H9 (cell line): ENCODE data around the gene ZNF555. TPM values are rescaled to one million over a fixed set of nuclear protein-coding genes. Genes with fewer than 3 reads are reported as not detected.

Experiments
- DNase-seq: peaks from one replicate; pipeline ENCODE4 v3.0.0-alpha.2; 2017
- H2AFZ ChIP-seq: one replicate; pipeline ENCODE4 v1.6.1; 2013; ENCODE audit warnings: mild to moderate bottlenecking, low read length, control low read depth, moderate library complexity
- H2AK5ac ChIP-seq: 2 replicates; pipeline ENCODE4 v1.6.1; 2013; ENCODE audit warnings: low read length, control low read depth, mixed read lengths; ENCODE audit not compliant: insufficient read length
- H2BK120ac ChIP-seq: one replicate; pipeline ENCODE4 v1.6.1; 2013; ENCODE audit warnings: low read depth, mild to moderate bottlenecking, low read length, control low read depth, inconsistent platforms; ENCODE audit not compliant: poor library complexity, severe bottlenecking
- H2BK12ac ChIP-seq: 2 replicates; pipeline ENCODE4 v1.6.1; 2013; ENCODE audit warnings: low read length, control low read depth, mixed read lengths, low read depth; ENCODE audit not compliant: insufficient read length
- H2BK15ac ChIP-seq: 2 replicates; pipeline ENCODE4 v1.6.1; 2013; ENCODE audit warnings: low read depth, low read length, control low read depth
- H2BK20ac ChIP-seq: one replicate; pipeline ENCODE4 v1.6.1; 2013; ENCODE audit warnings: low read depth, mild to moderate bottlenecking, low read length, control low read depth, inconsistent platforms; ENCODE audit not compliant: poor library complexity, severe bottlenecking
- H2BK5ac ChIP-seq: 2 replicates; pipeline ENCODE4 v1.6.1; 2013; ENCODE audit warnings: low read length, control low read depth, mixed read lengths; ENCODE audit not compliant: insufficient read length
- H3K14ac ChIP-seq: 2 replicates; pipeline ENCODE4 v1.6.1; 2013; ENCODE audit warnings: low read length, control low read depth; ENCODE audit not compliant: insufficient read depth
- H3K18ac ChIP-seq: 2 replicates; pipeline ENCODE4 v1.6.1; 2013; ENCODE audit warnings: low read depth, mild to moderate bottlenecking, mixed read lengths, low read length, control low read depth; ENCODE audit not compliant: insufficient read length
- H3K23ac ChIP-seq: 2 replicates; pipeline ENCODE4 v1.6.1; 2013; ENCODE audit warnings: low read length, control low read depth, mixed read lengths, low read depth; ENCODE audit not compliant: insufficient read length
- H3K23me2 ChIP-seq: 2 replicates; pipeline ENCODE4 v1.6.1; 2013; ENCODE audit warnings: low read depth, mild to moderate bottlenecking, mixed read lengths, low read length, control low read depth; ENCODE audit not compliant: insufficient read length, poor library complexity, severe bottlenecking
- H3K27ac ChIP-seq: 2 replicates; pipeline ENCODE4 v1.5.1; 2013; ENCODE audit warnings: low read length, control low read depth, mixed read lengths, low read depth; ENCODE audit not compliant: insufficient read length
- H3K27me3 ChIP-seq: 2 replicates; pipeline ENCODE4 v1.6.1; 2013; ENCODE audit warnings: low read length, control low read depth, inconsistent platforms; ENCODE audit not compliant: insufficient read depth
- H3K4ac ChIP-seq: 2 replicates; pipeline ENCODE4 v1.6.1; 2013; ENCODE audit warnings: low read depth, mild to moderate bottlenecking, control low read depth, inconsistent platforms, low read length, moderate library complexity
- H3K4me1 ChIP-seq: 2 replicates; pipeline ENCODE4 v1.6.1; 2013; ENCODE audit warnings: low read length, control low read depth, inconsistent platforms; ENCODE audit not compliant: insufficient read depth
- H3K4me2 ChIP-seq: 2 replicates; pipeline ENCODE4 v1.6.1; 2013; ENCODE audit warnings: low read length, control low read depth, mixed read lengths; ENCODE audit not compliant: insufficient read length, insufficient read depth
- H3K56ac ChIP-seq: 2 replicates; pipeline ENCODE4 v1.6.1; 2013; ENCODE audit warnings: low read depth, mild to moderate bottlenecking, mixed read lengths, low read length, control low read depth; ENCODE audit not compliant: insufficient read length
- H3K79me1 ChIP-seq: 2 replicates; pipeline ENCODE4 v1.6.1; 2013; ENCODE audit warnings: low read depth, mild to moderate bottlenecking, moderate library complexity, low read length, control low read depth, inconsistent platforms; ENCODE audit not compliant: insufficient read depth, poor library complexity, severe bottlenecking
- H3K79me2 ChIP-seq: 2 replicates; pipeline ENCODE4 v1.6.1; 2013; ENCODE audit warnings: low read length, control low read depth, inconsistent platforms; ENCODE audit not compliant: insufficient read depth
- H3K9ac ChIP-seq: 2 replicates; pipeline ENCODE4 v1.6.1; 2013; ENCODE audit warnings: low read length, control low read depth, mixed read lengths; ENCODE audit not compliant: insufficient read length; ENCODE audit errors: extremely low read depth
- H3K9me3 ChIP-seq: one replicate; pipeline ENCODE4 v1.6.1; 2013; ENCODE audit warnings: low read depth, low read length, inconsistent platforms; ENCODE audit not compliant: control insufficient read depth
- H3T11ph ChIP-seq: one replicate; pipeline ENCODE4 v1.6.1; 2013; ENCODE audit warnings: mild to moderate bottlenecking, low read length, control low read depth, inconsistent platforms
- H4K20me1 ChIP-seq: one replicate; pipeline ENCODE4 v1.6.1; 2013; ENCODE audit not compliant: control insufficient read depth, insufficient read length, insufficient read depth
- H4K5ac ChIP-seq: 2 replicates; pipeline ENCODE4 v1.6.1; 2013; ENCODE audit warnings: low read depth, mild to moderate bottlenecking, mixed read lengths, low read length, control low read depth; ENCODE audit not compliant: insufficient read length
- H4K8ac ChIP-seq: replicated peaks from 2 replicates; pipeline ENCODE4 v1.6.1; 2013; ENCODE audit warnings: low read length, control low read depth, mixed read lengths, low read depth; ENCODE audit not compliant: insufficient read length
- H4K91ac ChIP-seq: 2 replicates; pipeline ENCODE4 v1.6.1; 2013; ENCODE audit warnings: low read depth, mild to moderate bottlenecking, moderate library complexity, mixed read lengths, low read length, control low read depth; ENCODE audit not compliant: insufficient read length
- H3K27ac Mint-ChIP-seq, 3 experiments: 2 replicates in 2 of 3; 3 replicates in 1 of 3; pipeline ENCODE4 v1.8.0; 2020 to 2021; ENCODE audit warnings: mixed read lengths in 3 of 3, mild to moderate bottlenecking in 1 of 3, moderate library complexity in 1 of 3
- H3K27me3 Mint-ChIP-seq: 2 replicates; pipeline ENCODE4 v1.8.0; 2021; ENCODE audit warnings: low read depth, mild to moderate bottlenecking, moderate library complexity, mixed read lengths
- H3K36me3 Mint-ChIP-seq, 3 experiments: 2 replicates in 2 of 3; 3 replicates in 1 of 3; pipeline ENCODE4 v1.8.0; 2020 to 2021; ENCODE audit warnings: low read depth in 3 of 3, mixed read lengths in 3 of 3; ENCODE audit not compliant: insufficient read depth in 1 of 3
- H3K4me1 Mint-ChIP-seq, 2 experiments: 2 replicates each; pipeline ENCODE4 v1.8.0; 2020; ENCODE audit warnings: mixed read lengths in 2 of 2
- H3K4me3 Mint-ChIP-seq, 2 experiments: 2 replicates in 1 of 2; 3 replicates in 1 of 2; pipeline ENCODE4 v1.8.0; 2020 to 2021; ENCODE audit warnings: mild to moderate bottlenecking in 2 of 2, mixed read lengths in 2 of 2, moderate library complexity in 1 of 2
- H3K9me3 Mint-ChIP-seq, 2 experiments: 2 replicates in 1 of 2; 3 replicates in 1 of 2; pipeline ENCODE4 v1.8.0; 2020; ENCODE audit warnings: mild to moderate bottlenecking in 2 of 2, mixed read lengths in 2 of 2, moderate library complexity in 1 of 2
- WGBS: extraction: QIAGEN DNeasy Blood & Tissue Kit; methylation state at CpG from one replicate; pipeline ENCODE4 v1.1.7; 2013; ENCODE audit warnings: missing lambda C conversion rate, low lambda C conversion rate, mixed read lengths; ENCODE audit not compliant: insufficient read length; ENCODE audit errors: extremely low coverage; 5-methylcytosine and 5-hydroxymethylcytosine counted together
- total RNA-seq: library from RNA; stranded (reverse); gene quantifications from 2 replicates; pipeline ENCODE4 v1.2.1, GENCODE V29; 2021
- TF ChIP-seq, protein P1 (sequence below): fragments of 200-600 bp; sonication (generic); conservative IDR thresholded peaks from 3 replicates; pipeline ENCODE4 v1.8.0; 2021; ENCODE audit warnings: antibody characterized with exemption, mild to moderate bottlenecking

ZNF555 gene
- total RNA-seq, 1 experiment from 2014 or later, result 7.8 TPM

DNA sequence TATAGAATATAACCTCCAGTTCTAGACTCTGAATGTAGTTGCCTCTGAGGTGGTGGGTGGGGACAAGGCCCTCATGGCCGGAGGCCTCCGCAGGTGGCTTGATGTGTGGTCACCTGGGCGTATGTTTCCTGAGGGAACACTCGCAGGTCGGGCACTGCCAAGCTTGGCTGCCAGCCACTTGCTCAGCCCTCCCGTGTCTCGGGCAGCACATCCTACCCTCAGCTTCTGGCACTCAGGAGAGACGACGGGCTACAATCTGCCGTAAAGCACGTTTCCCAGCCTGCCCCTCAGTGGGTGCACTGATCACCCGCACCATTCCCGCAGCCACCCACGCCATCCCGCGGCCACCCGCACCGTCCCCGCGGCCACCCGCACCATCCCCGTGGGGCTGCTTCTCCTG is 40.8 kb upstream of the ZNF555 start:
- no peak overlapping the region for H3T11ph ChIP-seq
- Mint-ChIP-seq H3K4me1 (peaks cover 0 to 2% of the 10 kb centered on the region in 2 experiments; a peak in 1 of 4 replicates), H3K36me3 (peaks cover 35 to 86% (median 81%) of the 10 kb centered on the region in 3 experiments), H3K27me3 (no peaks in the 10 kb centered on the region), H3K9me3 (no peaks in the 10 kb centered on the region), H3K4me3 (no peak overlapping the region), H3K27ac (no peak overlapping the region)
- no peak overlapping the region for H2AK5ac ChIP-seq
- H4K8ac ChIP-seq, result no peak overlapping the region
- no peaks in the 10 kb centered on the region for H3K79me2 ChIP-seq
- no peaks in the 10 kb centered on the region for H3K4me1 ChIP-seq
- H3K56ac ChIP-seq, result no peak overlapping the region
- H3K23me2 ChIP-seq, result no peaks in the 10 kb centered on the region
- WGBS, result no CpG with 5 or more reads among the region's 22 CpGs
- H2AFZ ChIP-seq, result no peak overlapping the region
- no peak overlapping the region for H2BK20ac ChIP-seq
- no peak overlapping the region for H3K9ac ChIP-seq
- no peak overlapping the region for H3K18ac ChIP-seq
- no peaks in the 10 kb centered on the region for H4K20me1 ChIP-seq
- no peak overlapping the region for H2BK5ac ChIP-seq
- H3K9me3 ChIP-seq, result no peaks in the 10 kb centered on the region
- no peak overlapping the region for H3K4ac ChIP-seq
- H3K27me3 ChIP-seq, result no peaks in the 10 kb centered on the region
- H3K79me1 ChIP-seq, result peaks cover 4% of the 10 kb centered on the region
- no peak overlapping the region for H3K27ac ChIP-seq
- H4K91ac ChIP-seq, result no peak overlapping the region
- no peak overlapping the region for H4K5ac ChIP-seq
- DNase-seq, result no peak
- no peak overlapping the region for H3K14ac ChIP-seq
- no peak overlapping the region for H3K4me2 ChIP-seq
- no peak overlapping the region for H2BK120ac ChIP-seq
- no peak overlapping the region for H2BK15ac ChIP-seq
- TF ChIP-seq, protein P1, sequence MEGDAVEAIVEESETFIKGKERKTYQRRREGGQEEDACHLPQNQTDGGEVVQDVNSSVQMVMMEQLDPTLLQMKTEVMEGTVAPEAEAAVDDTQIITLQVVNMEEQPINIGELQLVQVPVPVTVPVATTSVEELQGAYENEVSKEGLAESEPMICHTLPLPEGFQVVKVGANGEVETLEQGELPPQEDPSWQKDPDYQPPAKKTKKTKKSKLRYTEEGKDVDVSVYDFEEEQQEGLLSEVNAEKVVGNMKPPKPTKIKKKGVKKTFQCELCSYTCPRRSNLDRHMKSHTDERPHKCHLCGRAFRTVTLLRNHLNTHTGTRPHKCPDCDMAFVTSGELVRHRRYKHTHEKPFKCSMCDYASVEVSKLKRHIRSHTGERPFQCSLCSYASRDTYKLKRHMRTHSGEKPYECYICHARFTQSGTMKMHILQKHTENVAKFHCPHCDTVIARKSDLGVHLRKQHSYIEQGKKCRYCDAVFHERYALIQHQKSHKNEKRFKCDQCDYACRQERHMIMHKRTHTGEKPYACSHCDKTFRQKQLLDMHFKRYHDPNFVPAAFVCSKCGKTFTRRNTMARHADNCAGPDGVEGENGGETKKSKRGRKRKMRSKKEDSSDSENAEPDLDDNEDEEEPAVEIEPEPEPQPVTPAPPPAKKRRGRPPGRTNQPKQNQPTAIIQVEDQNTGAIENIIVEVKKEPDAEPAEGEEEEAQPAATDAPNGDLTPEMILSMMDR, result no peak
- H3K23ac ChIP-seq, result no peak overlapping the region
- no peak overlapping the region for H2BK12ac ChIP-seq
